GM18526 (cell line): ENCODE data around the gene HLA-DPA1.

ENCODE experiments used
- POLR2A ChIP-seq: IDR thresholded peaks from 3 replicates; pipeline ENCODE4 v1.6.1; 2011; ENCODE audit not compliant: insufficient read length; ENCODE audit errors: extremely low read depth

Gene HLA-DPA1

GRCh38 chr6:33075568-33076405, 2.3 kb upstream of the HLA-DPA1 start, which contains the start of gene HLA-DPB1:
Gene HLA-DPB1 (plus strand): TSS chr6:33075990. CDS start chr6:33076042, 52 bp downstream.
- TF ChIP-seq POLR2A: peak; percentile 72

DNA sequence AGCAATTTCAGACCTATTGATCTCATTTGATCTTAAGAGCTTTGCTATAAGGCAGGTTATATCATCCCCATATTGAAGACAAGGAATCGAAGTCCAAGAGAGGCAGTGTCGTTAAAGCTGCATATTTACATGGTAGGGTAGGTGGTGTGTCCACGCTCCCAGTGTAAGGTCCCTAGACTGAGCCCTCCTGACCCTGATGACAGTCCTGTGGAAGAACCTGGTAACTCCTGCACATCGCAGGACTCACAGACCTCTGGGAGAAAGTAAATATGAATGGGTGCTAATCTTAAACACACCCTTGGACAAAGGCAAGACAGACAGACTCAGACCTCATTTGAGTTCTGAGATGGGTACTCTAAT, 1.7 kb upstream of the HLA-DPA1 start:
- TF ChIP-seq POLR2A: no peak

DNA sequence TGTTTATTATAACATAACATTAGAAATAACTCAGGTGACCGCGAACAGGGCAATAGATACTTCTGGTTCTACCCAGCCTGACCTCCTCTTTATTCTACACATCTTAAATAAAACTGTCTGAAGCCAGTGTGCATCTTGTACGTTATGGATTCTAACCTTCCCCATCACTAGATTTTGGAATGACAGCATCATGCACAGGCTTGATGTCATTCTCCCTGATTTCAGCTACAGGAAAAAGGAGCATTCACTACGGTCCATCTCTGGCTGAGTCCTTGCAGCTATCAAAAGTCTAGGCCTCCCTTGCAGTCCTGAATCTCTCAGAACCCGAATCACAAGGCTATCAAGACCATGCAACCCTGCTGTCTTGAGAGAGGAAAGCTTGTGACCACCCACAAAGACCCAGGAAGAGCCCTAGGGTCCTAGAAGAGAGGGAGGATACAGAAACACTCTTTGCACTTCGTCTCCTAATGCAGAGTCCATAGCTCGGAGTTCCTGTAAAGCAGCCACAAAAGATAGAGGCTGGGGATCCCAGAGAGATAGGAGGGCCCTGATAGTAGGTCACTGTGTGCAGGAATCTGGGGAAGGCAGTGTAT, 845 bp downstream of the HLA-DPA1 start:
- no peak for TF ChIP-seq POLR2A

DNA sequence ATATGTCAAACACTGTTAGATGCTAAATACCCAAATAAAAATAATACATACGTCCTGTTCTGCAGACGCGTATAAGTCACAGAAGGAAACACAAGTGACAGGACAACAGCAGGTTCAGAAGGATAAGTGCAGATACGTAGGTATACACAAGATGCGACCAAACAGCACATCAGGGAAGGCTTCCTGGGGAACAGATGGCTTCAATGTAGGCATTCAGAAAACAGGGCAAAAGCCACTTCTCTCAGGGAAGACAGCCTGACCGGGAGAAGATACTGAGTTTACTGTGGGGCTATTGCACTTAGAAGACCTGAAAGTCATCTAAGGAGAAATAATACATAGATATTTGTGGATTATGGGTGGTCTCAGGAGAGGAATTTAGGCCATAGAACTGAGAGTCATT, 1.9 kb downstream of the HLA-DPA1 start:
- no peak for TF ChIP-seq POLR2A

DNA sequence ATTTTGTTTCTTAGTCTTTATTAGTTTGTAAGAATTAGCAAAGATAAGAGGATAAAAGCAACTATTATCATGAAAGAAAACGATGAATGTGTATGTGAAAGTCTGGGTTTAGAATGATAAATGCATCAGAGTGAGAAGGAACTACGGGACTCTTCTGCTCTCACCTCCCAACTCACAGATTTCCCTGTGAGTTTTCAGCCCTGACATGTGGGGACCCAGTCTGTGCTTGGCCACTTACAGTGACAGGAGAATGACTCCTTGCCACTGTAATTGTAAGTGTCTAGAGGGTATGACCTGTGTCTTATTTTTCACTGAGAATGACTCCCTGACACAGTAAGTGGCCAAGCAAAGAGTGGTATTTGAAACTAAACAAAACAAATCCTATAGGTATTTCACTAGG, 2.5 kb downstream of the HLA-DPA1 start:
- TF ChIP-seq POLR2A: no peak

DNA sequence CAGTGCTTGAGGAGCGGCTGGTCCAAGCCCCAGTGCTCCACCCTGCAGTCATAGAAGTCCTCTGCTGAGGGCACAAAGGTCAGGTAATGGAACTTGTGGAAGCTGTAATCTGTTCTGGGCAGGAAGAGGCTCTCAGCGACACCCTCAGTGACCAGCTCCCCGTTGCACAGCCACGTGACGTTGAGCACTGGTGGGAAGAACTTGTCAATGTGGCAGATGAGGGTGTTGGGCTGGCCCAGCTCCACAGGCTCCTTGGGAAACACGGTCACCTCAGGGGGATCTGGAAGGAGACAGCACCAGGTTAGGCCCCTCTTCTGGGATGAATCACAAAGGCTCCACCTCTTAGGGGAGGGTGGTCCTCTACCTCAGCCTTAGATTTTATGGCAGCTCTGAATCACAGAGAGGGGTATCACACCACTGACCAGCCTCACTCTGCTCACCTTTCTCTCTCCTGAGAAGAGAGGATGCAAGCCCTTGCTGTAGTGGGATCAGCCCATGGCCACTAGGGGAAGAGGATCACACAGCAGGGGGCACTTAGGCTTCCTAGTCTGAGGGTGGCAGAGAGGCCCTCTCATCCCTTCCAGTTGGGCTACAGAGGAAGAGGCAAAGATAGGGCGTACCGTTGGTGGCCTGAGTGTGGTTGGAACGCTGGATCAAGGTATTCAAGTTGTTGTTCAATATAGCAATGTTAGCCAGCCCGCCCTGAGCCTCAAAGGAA, 4.3 kb downstream of the HLA-DPA1 start:
- TF ChIP-seq POLR2A: no peak

GRCh38 chr6:33066917-33067521, 6.4 kb downstream of the HLA-DPA1 start:
- TF ChIP-seq POLR2A: no peak

DNA sequence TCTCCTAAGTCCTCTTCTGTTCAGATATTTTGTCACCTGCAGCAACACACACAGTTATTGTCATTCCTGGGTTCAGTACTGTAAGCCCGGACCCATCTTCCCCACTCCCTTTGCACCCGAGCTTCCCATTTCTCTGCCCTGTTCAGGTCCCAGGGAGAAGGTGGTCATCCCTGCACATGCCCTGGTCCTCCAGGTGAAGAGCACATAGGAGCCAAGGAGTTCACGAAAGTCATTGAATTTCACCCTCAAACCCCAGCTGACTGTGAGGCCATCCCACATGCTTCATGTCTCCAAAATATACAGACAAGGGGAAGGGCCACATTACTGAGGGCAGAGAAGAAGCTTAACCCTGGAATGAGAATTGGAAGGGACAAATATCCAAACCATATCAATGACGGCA, 8.1 kb downstream of the HLA-DPA1 start:
- no peak for TF ChIP-seq POLR2A

GRCh38 chr6:33064723-33065122, 8.7 kb downstream of the HLA-DPA1 start:
- no peak for TF ChIP-seq POLR2A

DNA sequence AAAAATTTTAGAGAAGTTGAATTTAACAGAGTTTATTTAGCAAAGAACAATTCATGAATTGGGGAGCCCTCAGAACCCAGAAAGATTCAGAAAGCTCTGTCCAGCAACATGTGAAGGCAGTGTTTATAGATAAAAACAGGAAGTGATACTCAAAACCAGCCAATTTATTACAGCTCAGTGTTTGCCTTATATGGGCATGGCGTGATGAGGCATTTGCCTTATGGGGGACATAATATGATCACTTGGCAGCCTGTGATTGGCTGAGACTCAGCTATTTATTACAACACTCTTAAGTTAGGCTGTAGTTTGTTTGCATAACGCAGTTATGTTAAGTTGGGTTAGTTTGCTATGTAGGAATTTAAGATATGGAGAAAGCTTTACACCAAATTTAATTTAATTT, 11.5 kb downstream of the HLA-DPA1 start:
- no peak for TF ChIP-seq POLR2A

- no peak for TF ChIP-seq POLR2A
Measured at GRCh38 chr6:33057222-33058150, 16.0 kb downstream of the HLA-DPA1 start.

- TF ChIP-seq POLR2A: no peak
Measured at GRCh38 chr6:33053230-33053629, 20.2 kb downstream of the HLA-DPA1 start.

GRCh38 chr6:33052627-33053026, 20.8 kb downstream of the HLA-DPA1 start:
- TF ChIP-seq POLR2A: no peak

GRCh38 chr6:33050014-33050810, 23.2 kb downstream of the HLA-DPA1 start:
- no peak for TF ChIP-seq POLR2A
